Measurements from ENCODE around the gene ABCA3. TPM values are rescaled to one million over a fixed set of nuclear protein-coding genes. Genes with fewer than 3 reads are reported as not detected.
"Not testable (repeated sequence)": the region's sequence is repeated elsewhere in the genome, so short reads cannot be mapped to it uniquely, and the experiment has no call there.

The ABCA3 gene
- 13.2 and 16.5 TPM in 2 replicates for total RNA-seq

- DNase-seq (ENCODE audit: low read depth), result peak; percentile 70
Observed at GRCh38 chr16:2340564-2341455, at the start of gene ABCA3. TSS of gene ABCA3 (minus strand) at chr16:2340728. CDS start at chr16:2326466, 14,262 bp downstream.

DNA sequence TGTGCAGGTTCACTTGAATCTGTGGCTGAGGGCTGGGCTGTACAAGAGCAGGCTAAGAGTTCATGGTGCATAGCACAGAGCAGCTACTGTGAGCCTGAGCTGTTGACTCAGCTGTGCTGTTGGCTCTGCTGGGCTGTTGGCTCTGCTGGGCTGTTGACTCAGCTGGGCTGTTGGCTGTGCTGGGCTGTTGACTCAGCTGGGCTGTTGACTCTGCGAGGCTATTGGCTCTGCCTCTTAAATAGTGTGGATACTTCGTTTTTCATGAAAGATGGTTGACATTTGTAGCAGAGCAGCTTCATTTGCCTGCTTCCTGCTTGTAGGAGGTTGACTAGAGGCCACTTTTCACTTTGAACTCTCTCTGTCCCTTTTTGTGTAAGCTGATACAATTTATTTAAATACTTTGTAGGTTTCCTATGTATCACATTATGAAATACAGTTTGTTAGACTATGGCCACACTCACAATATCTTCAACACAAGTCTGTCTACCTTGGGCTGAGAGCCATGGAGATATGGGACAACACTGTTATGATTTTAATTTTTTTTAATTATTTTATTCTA, 48.4 kb upstream of the ABCA3 start:
- no peak for DNase-seq (ENCODE audit: low read depth)

DNA sequence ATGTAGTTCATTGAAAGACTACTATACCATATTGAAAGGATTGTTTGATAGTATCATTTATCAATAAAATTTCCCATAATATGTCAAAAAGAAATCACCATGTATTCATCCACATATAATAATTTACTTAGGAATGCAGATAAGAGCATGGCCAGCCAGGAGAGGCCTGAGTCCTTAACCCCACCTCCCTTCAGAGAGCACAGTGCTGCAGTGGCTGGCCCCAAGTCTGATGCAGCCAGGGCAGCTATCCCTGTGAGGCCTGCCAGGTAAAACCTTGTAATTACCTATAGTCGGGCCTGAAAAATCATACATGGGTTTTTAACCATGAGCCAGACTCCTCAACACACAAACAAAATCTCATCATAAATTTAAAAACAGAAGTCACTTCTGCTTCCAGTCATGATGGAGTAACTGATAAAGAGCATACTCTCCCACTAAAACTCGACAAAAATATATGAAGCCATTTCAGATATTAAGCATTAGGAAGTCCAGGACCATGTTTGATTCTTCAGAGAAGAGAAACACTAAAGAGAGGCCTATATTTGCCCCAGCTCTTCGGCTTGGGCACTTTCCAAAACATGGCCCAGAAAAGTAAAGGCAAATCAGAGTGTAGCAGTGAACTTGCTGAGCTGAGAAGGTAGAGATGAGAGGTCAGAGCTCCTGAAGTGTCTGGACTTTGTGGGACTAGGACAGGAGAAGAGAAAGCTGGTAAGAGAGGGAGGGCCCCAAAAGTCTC, 47.8 kb upstream of the ABCA3 start:
- DNase-seq (ENCODE audit: low read depth), result no peak

- DNase-seq (ENCODE audit: low read depth), result no peak
Observed at GRCh38 chr16:2386990-2387389, 46.5 kb upstream of the ABCA3 start.

DNA sequence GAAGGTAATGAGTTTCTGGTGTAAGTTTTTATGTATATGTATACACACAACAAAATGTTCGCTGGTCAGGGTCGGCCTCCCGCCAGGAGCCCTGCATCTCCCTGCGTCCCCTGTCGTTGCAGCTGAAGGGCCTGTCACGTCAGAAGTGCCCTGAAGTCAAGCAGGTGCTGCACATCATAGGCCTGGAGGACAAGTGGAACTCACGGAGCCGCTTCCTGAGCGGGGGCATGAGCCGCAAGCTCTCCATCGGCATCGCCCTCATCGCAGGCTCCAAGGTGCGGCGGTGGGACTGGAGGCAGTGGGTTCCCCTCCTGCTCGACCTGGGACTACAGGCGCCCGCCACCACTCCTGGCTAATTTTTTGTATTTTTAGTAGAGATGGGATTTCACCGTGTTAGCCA, 45.5 kb upstream of the ABCA3 start:
- not testable (repeated sequence) for DNase-seq (ENCODE audit: low read depth)

GRCh38 chr16:2385190-2385836, 44.8 kb upstream of the ABCA3 start:
- DNase-seq (ENCODE audit: low read depth), result peak; percentile 58

DNA sequence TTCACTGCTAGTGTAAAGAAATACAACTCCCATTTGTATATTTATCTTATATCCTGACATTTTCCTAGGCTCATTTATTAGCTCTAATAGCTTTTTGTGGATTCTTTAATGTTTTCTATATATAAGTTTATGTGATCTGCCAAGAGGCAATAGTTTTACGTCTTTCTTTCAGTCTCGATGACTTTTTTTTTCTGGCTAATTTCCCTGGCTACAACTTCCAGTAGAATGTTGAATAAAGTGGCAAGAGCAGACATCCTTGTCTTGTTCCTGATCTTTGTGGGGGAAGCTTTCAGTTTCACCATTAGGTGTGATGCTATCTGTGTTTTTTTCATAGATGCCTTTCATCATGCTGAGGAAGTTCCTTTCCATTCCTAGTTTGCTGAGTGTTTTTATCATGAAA, 43.9 kb upstream of the ABCA3 start:
- DNase-seq (ENCODE audit: low read depth), result no peak

GRCh38 chr16:2383501-2383900, 43.0 kb upstream of the ABCA3 start:
- no peak for DNase-seq (ENCODE audit: low read depth)

- DNase-seq (ENCODE audit: low read depth), result no peak
Observed at GRCh38 chr16:2374644-2375043, 34.1 kb upstream of the ABCA3 start.

- DNase-seq (ENCODE audit: low read depth), result no peak
Observed at GRCh38 chr16:2373176-2373575, 32.6 kb upstream of the ABCA3 start.

DNA sequence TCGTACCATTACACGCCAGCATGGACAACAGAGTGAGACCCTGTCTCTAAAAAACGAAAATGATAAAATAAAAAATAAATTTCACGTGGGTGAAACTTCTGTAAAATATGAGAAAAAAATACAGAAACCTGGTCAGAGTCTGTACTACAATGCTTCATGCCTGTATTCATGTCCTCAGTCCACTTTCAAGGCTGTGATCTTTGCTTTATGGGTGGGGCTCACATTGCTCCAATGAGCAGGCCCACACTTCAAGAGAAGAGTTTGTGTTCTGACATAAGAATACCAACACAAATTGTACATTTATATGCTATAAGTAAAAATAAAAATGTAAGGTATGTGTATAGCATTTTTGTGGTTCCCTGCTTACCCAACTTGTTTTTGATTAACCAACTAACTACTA, 32.2 kb upstream of the ABCA3 start:
- DNase-seq (ENCODE audit: low read depth), result peak; percentile 15

- DNase-seq (ENCODE audit: low read depth), result no peak
Observed at GRCh38 chr16:2371421-2371820, 30.9 kb upstream of the ABCA3 start.

DNA sequence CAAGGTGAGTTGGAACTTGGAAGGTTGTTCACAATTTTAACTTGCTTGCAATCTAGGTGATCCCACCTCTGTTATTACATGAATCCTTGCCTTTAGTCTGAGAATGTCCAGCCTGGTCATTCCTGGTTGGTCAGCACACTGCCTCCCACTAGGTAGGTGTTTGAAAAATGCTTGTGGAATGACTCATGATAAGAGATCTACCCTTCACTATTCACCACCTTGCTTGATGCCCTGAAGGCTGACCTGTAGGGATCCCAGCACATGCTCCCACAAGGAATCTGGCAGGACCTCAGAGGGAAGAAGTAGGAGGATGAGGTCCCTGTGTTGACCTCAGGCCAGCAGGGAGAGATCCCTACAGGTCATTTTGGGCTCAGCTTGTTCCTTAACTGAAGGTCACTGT, 30.2 kb upstream of the ABCA3 start:
- peak; percentile 70 for DNase-seq (ENCODE audit: low read depth)

- DNase-seq (ENCODE audit: low read depth), result no peak
Observed at GRCh38 chr16:2366660-2367309, 26.3 kb upstream of the ABCA3 start.

DNA sequence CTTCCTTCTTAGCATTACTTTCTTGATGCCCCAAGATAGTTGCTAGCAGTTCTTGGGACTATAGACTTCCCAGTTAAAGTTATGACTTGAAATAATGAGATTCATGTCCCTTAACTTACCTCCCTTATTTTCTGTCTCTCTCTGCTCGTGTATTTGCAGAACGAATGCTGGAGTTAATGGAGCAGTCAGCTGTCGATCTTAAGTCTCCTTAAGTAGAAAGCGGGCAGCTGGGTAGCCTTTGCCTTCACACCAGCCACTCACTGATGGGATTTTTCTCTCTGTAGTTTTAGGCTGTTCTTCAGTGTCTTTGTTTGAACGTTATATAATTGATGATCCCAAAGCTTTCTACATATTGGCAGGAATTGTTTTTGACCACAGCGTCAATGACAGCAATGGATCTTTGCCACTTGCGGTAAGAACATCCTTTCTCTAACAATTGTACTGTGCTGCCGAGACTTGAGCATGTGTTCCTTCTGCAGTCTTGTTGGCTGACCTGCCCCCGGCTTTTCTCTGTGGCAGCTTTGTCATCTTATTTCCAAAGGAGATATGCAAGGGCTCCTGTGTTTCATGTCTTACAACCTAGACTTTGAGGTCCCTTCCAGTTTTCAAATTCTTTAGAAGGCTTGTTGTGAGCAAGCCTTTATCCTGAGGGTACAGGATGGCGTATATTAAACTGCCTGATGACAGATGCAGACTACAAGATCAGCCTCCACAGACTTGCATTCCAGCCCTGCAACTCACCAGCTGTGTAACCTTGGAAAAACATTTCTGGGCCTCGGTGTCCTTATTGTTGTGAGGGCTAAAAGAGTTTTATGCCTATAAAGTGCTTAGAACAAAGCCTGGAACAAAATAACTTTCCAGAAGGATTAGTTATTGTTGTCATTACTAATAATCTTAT, 25.1 kb upstream of the ABCA3 start:
- peak; percentile 72 for DNase-seq (ENCODE audit: low read depth)

DNA sequence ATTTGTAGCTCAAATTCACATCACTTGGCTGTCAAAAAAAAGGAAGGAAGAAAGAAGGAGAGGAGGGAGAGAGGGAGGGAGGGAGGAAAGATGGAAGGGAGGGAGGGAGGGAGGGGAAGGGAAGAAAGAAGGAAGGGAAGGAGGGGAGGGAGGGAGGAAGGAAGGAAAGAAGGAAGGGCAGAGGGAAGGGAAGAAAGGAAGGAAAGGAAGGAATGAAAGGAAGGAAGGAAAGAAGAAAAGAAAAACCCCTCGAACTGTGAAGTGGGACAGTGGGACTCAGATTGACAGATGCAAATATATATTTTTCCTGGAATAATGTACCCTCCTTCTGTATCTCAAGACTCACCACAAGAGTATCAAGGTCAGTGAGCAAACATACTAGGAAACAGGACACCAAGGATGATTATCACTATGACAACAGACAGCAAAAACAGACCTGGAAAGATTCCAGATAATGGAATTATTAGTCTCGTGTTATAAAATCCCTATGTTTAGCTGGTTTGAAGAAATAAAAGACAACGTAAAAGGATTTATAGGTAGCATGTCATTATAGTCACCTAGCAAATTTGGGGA, 24.2 kb upstream of the ABCA3 start:
- no peak for DNase-seq (ENCODE audit: low read depth)

- DNase-seq (ENCODE audit: low read depth), result no peak
Observed at GRCh38 chr16:2362218-2362617, 21.7 kb upstream of the ABCA3 start.

DNA sequence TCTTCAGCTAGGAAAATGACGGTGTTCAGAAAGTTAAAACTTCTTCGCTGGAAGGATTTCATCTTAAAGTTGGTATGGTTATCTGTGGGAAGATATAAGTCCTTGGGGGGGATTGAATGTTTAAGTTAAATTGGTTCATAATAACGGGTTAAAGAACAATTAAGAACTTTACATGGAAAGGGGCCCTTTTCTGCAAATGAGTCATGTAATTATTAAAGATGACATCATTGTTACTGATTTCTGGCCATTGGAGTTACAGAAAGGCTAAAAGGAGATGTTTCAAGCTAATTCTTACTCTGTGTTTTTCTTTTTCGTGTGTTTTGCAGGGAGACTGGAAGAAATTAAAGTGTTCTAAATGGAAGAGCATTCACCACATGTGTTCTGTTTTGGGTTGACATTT, 20.6 kb upstream of the ABCA3 start:
- no peak for DNase-seq (ENCODE audit: low read depth)

- no peak for DNase-seq (ENCODE audit: low read depth)
Observed at GRCh38 chr16:2359919-2360318, 19.4 kb upstream of the ABCA3 start.

GRCh38 chr16:2358811-2359210, 18.3 kb upstream of the ABCA3 start:
- no peak for DNase-seq (ENCODE audit: low read depth)

Data from renal cortical epithelial cell (primary cell).